Measurements from ENCODE around the gene ABCG5. TPM values are rescaled to one million over a fixed set of nuclear protein-coding genes. Genes with fewer than 3 reads are reported as not detected.

Gene ABCG5
- polyA plus RNA-seq, 1 donor (not counting 4 experiments of a cell fraction or from before 2014, with no cell fraction given): not detected

DNA sequence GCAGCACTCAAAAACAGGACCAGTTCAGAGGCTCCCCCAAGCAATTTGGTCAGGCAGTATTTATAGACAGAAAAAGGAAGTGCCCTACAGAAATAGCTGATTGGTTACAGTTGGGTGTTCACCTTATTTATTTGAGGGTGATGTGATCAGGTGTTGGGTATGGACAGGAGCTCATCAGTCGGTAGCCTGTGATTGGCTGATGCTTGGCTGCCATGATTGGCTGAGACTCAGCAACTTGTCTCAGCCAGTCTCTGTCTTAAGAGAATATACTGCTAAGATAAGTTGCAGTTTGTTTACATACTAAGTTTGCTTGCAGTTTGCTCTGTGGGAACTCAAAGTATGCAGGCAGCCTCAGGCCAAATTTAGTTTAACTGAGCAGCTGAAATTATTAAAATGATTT lies 9.6 kb upstream of the ABCG5 start:
- TF ChIP-seq EZH2 (IDR thresholded peaks at IDR 0.05; ENCODE audit: low read length): no peak
- TF ChIP-seq, protein P1, sequence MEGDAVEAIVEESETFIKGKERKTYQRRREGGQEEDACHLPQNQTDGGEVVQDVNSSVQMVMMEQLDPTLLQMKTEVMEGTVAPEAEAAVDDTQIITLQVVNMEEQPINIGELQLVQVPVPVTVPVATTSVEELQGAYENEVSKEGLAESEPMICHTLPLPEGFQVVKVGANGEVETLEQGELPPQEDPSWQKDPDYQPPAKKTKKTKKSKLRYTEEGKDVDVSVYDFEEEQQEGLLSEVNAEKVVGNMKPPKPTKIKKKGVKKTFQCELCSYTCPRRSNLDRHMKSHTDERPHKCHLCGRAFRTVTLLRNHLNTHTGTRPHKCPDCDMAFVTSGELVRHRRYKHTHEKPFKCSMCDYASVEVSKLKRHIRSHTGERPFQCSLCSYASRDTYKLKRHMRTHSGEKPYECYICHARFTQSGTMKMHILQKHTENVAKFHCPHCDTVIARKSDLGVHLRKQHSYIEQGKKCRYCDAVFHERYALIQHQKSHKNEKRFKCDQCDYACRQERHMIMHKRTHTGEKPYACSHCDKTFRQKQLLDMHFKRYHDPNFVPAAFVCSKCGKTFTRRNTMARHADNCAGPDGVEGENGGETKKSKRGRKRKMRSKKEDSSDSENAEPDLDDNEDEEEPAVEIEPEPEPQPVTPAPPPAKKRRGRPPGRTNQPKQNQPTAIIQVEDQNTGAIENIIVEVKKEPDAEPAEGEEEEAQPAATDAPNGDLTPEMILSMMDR (optimal IDR thresholded peaks at IDR 0.05 in 1 of 3, IDR thresholded peaks at IDR 0.05 in 1 of 3, conservative IDR thresholded peaks at IDR 0.05 in 1 of 3; ENCODE audit: extremely low read depth in 1 of 3, insufficient read depth in 2 of 3, low read length in 3 of 3): no peak
- Histone ChIP-seq H3K4me2 (ENCODE audit: control insufficient read depth, extremely low read depth, insufficient read depth, low read depth, low read length) (no peak overlapping the region), H2AFZ (ENCODE audit: control insufficient read depth, low read length) (no peak overlapping the region), H3K27me3 (ENCODE audit: control insufficient read depth, extremely low read depth, insufficient read depth, low read length) (peaks cover 16% of the 10 kb centered on the region), H3K9ac (ENCODE audit: control insufficient read depth, extremely low read depth, insufficient read depth, low read length) (no peak overlapping the region), H4K20me1 (ENCODE audit: control insufficient read depth, extremely low read depth, insufficient read depth, low read length) (no peaks in the 10 kb centered on the region), H3K27ac (ENCODE audit: control insufficient read depth, insufficient read depth, low read length) (no peak overlapping the region), H3K36me3 (ENCODE audit: control insufficient read depth in 2 of 2, extremely low read depth in 1 of 2, insufficient read depth in 2 of 2, low read length in 2 of 2) (no peaks in the 10 kb centered on the region), H3K79me2 (ENCODE audit: control insufficient read depth, insufficient read depth, low read length) (no peaks in the 10 kb centered on the region), H3K4me3 (ENCODE audit: control insufficient read depth in 2 of 3, extremely low read depth in 1 of 3, insufficient read depth in 2 of 3, low read depth in 1 of 3, low read length in 3 of 3) (no peak overlapping the region), H3K9me3 (ENCODE audit: control insufficient read depth, low read depth, low read length) (no peaks in the 10 kb centered on the region), H3K4me1 (ENCODE audit: control insufficient read depth, extremely low read depth, insufficient read depth, low read length) (no peaks in the 10 kb centered on the region), H3K9me1 (ENCODE audit: control insufficient read depth, extremely low read depth, insufficient read depth, low read length) (no peaks in the 10 kb centered on the region)
- FAIRE-seq (no peak), DNase-seq (ENCODE audit: low read depth, low spot score) (no peak)
- dilution Hi-C loops (cut with MboI; ENCODE audit: extremely low pct_ligation_motif_present, low sequenced_read_pairs): no loop called here

DNA sequence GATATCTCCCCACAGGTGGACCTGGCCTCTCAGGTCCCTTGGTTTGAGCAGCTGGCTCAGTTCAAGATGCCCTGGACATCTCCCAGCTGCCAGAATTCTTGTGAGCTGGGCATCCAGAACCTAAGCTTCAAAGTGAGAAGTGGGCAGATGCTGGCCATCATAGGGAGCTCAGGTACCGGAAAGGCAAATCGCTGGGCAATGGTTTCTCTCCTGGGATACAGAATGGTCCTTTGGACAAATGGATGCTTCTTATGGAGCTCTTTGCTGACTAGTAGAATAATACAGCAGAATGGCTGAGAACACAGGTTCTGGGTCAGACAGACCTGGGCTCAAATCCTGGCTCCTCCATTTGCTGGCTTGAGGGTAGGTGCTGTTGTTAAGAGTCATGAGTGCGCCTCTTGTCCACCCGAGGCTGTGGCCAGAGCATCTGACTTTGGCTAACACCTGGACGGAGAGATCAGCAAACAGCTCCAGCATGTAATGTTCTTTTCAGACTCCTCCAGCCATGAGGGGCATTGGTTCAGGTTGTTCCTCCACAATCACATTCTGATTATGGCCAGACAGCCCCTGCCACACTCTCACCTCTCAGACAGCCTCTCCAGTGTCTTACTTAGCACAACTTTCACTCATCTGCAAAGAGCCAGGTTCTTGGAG lies 7.6 kb upstream of the ABCG5 start:
- FAIRE-seq: no peak
- no peak for DNase-seq (ENCODE audit: low read depth, low spot score)
- Histone ChIP-seq H3K27me3 (ENCODE audit: control insufficient read depth, extremely low read depth, insufficient read depth, low read length) (peaks cover 17% of the 10 kb centered on the region), H3K9me1 (ENCODE audit: control insufficient read depth, extremely low read depth, insufficient read depth, low read length) (no peaks in the 10 kb centered on the region), H4K20me1 (ENCODE audit: control insufficient read depth, extremely low read depth, insufficient read depth, low read length) (no peaks in the 10 kb centered on the region), H3K9ac (ENCODE audit: control insufficient read depth, extremely low read depth, insufficient read depth, low read length) (no peak overlapping the region), H3K4me3 (ENCODE audit: control insufficient read depth in 2 of 3, extremely low read depth in 1 of 3, insufficient read depth in 2 of 3, low read depth in 1 of 3, low read length in 3 of 3) (no peak overlapping the region), H3K27ac (ENCODE audit: control insufficient read depth, insufficient read depth, low read length) (no peak overlapping the region), H3K9me3 (ENCODE audit: control insufficient read depth, low read depth, low read length) (no peaks in the 10 kb centered on the region), H3K36me3 (ENCODE audit: control insufficient read depth in 2 of 2, extremely low read depth in 1 of 2, insufficient read depth in 2 of 2, low read length in 2 of 2) (no peaks in the 10 kb centered on the region), H3K4me2 (ENCODE audit: control insufficient read depth, extremely low read depth, insufficient read depth, low read depth, low read length) (no peak overlapping the region), H2AFZ (ENCODE audit: control insufficient read depth, low read length) (no peak overlapping the region), H3K4me1 (ENCODE audit: control insufficient read depth, extremely low read depth, insufficient read depth, low read length) (peaks cover under 1% of the 10 kb centered on the region), H3K79me2 (ENCODE audit: control insufficient read depth, insufficient read depth, low read length) (no peaks in the 10 kb centered on the region)
- TF ChIP-seq EZH2 (IDR thresholded peaks at IDR 0.05; ENCODE audit: low read length): no peak
- TF ChIP-seq, protein P1 (optimal IDR thresholded peaks at IDR 0.05 in 1 of 3, IDR thresholded peaks at IDR 0.05 in 1 of 3, conservative IDR thresholded peaks at IDR 0.05 in 1 of 3; ENCODE audit: extremely low read depth in 1 of 3, insufficient read depth in 2 of 3, low read length in 3 of 3): no peak
- dilution Hi-C loops (cut with MboI; ENCODE audit: extremely low pct_ligation_motif_present, low sequenced_read_pairs): no loop called here
